OCI-LY7 (cell line): Measurements from ENCODE around the gene ZNHIT1.

Experiments
- CTCF ChIP-seq: fragments of 200-600 bp; sonication (generic); conservative IDR thresholded peaks from 2 replicates; pipeline ENCODE4 v1.5.1; 2014; ENCODE audit warnings: mild to moderate bottlenecking, antibody characterized with exemption, low read length, moderate library complexity, mixed read lengths
- EZH2phosphoT487 ChIP-seq: fragments of 200-600 bp; sonication (generic); IDR thresholded peaks from 2 replicates; pipeline ENCODE4 v1.6.1; 2018; ENCODE audit warnings: low read depth, borderline replicate concordance, mild to moderate bottlenecking, mixed run types, antibody characterized with exemption, low read length, moderate library complexity, mixed read lengths

DNA sequence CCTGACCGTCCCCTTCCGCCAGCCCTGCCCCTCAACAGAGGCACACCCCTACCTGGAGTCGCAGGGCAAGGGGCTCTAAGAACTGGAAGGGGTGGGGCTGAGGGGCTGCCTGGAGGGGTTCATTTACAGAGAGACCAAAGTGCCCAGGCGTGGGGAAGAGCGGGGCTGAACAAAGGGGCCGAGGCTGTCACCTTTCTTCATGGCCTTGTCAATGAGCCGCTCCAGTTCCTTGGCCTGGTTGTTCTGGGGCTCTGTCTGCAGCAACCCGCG is 21.9 kb downstream of the ZNHIT1 start:
- no peak for TF ChIP-seq CTCF
- TF ChIP-seq EZH2phosphoT487 = no peak
